IMR-90 (cell line): Measurements from ENCODE around the gene TNFRSF25.

Source experiments
- FOS ChIP-seq: fragments of 150-350 bp; IDR thresholded peaks from 2 replicates; pipeline ENCODE4 v1.6.1; 2016; ENCODE audit warnings: low read depth, low read length
- POLR2A ChIP-seq: IDR thresholded peaks from 2 replicates; pipeline ENCODE4 v1.6.1; 2012; ENCODE audit warnings: mild to moderate bottlenecking, low read depth, low read length
- RAD21 ChIP-seq: IDR thresholded peaks from 2 replicates; pipeline ENCODE4 v1.6.1; 2012; ENCODE audit warnings: low read length, improper control_type of control experiment
- RCOR1 ChIP-seq: IDR thresholded peaks from 2 replicates; pipeline ENCODE4 v1.6.1; 2012; ENCODE audit warnings: mild to moderate bottlenecking, low read length, improper control_type of control experiment; ENCODE audit not compliant: insufficient replicate concordance
- TF ChIP-seq, protein P1 (sequence below): fragments of 150-350 bp; IDR thresholded peaks from 2 replicates; pipeline ENCODE4 v1.6.1; 2017; ENCODE audit warnings: mild to moderate bottlenecking, antibody characterized with exemption, low read length, low read depth
- TF ChIP-seq, protein P2 (sequence below): conservative IDR thresholded peaks from 2 replicates; pipeline ENCODE4 v1.5.1; 2012; ENCODE audit warnings: mild to moderate bottlenecking, low read depth, low read length, improper control_type of control experiment
- TF ChIP-seq, protein P3 (sequence below): fragments of 150-350 bp; IDR thresholded peaks from 2 replicates; pipeline ENCODE4 v1.6.1; 2016; ENCODE audit warnings: low read depth, mild to moderate bottlenecking, low read length, moderate library complexity, borderline replicate concordance

DNA sequence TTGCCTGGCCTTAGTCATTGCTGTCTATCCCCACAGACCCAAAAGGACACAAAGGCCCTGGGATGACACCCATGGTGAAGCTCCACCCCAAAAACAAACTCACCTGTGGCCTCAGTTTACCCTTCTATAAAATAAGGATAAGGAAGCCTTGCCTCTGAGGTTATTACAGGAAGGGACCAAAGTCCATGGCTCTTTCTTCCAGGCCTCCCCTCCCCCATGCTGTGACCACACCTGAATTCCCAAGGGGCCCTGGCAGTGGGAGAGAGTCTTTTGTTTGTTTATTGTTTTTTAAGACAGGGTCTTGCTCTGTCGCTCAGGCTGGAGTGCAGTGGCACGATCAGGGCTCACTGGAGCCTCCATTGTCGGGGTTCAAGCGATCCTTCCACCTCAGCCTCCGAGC, 10.5 kb upstream of the TNFRSF25 start:
- TF ChIP-seq, protein P1, sequence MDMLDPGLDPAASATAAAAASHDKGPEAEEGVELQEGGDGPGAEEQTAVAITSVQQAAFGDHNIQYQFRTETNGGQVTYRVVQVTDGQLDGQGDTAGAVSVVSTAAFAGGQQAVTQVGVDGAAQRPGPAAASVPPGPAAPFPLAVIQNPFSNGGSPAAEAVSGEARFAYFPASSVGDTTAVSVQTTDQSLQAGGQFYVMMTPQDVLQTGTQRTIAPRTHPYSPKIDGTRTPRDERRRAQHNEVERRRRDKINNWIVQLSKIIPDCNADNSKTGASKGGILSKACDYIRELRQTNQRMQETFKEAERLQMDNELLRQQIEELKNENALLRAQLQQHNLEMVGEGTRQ, result no peak
- no peak for TF ChIP-seq RCOR1
- TF ChIP-seq POLR2A, result no peak
- TF ChIP-seq, protein P2, sequence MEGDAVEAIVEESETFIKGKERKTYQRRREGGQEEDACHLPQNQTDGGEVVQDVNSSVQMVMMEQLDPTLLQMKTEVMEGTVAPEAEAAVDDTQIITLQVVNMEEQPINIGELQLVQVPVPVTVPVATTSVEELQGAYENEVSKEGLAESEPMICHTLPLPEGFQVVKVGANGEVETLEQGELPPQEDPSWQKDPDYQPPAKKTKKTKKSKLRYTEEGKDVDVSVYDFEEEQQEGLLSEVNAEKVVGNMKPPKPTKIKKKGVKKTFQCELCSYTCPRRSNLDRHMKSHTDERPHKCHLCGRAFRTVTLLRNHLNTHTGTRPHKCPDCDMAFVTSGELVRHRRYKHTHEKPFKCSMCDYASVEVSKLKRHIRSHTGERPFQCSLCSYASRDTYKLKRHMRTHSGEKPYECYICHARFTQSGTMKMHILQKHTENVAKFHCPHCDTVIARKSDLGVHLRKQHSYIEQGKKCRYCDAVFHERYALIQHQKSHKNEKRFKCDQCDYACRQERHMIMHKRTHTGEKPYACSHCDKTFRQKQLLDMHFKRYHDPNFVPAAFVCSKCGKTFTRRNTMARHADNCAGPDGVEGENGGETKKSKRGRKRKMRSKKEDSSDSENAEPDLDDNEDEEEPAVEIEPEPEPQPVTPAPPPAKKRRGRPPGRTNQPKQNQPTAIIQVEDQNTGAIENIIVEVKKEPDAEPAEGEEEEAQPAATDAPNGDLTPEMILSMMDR, result no peak
- TF ChIP-seq, protein P3, sequence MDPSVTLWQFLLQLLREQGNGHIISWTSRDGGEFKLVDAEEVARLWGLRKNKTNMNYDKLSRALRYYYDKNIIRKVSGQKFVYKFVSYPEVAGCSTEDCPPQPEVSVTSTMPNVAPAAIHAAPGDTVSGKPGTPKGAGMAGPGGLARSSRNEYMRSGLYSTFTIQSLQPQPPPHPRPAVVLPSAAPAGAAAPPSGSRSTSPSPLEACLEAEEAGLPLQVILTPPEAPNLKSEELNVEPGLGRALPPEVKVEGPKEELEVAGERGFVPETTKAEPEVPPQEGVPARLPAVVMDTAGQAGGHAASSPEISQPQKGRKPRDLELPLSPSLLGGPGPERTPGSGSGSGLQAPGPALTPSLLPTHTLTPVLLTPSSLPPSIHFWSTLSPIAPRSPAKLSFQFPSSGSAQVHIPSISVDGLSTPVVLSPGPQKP, result no peak
- TF ChIP-seq RAD21, result no peak
- no peak for TF ChIP-seq FOS
